ENCODE data around the gene NECTIN1.

NECTIN1 gene

DNA sequence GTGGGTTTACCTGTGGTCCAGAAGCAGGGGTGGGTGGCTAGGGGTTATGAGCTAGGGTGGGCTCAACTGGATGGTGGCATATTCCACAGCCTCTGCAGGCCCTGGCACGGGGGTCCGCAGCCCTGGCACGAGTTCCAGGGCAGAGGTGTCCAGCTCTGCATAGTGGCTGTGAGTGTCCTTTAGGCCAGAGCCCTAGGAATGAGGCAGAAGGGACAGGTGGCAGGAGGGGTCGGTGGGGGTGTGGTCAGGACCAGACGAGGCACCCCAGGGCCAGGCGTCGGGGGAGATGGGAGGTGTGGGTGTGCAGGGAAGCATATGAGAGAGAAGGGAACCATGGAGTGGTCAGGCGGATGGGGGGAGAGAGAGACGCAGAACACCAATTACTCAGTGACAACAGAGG is 99.9 kb downstream of the NECTIN1 start:
- no peak overlapping the region for H3K9ac ChIP-seq (ENCODE audit: low read length)
- no peak for DNase-seq (ENCODE audit: low read depth)
- H3K27me3 ChIP-seq (replicated peaks; ENCODE audit: control insufficient read depth, insufficient read depth, low read length): peaks cover 18% of the 10 kb centered on the region
- H3K36me3 ChIP-seq (ENCODE audit: control insufficient read depth, insufficient read depth, low read length, severe bottlenecking): no peaks in the 10 kb centered on the region
- H3K4me1 ChIP-seq (ENCODE audit: control insufficient read depth, insufficient read depth, low read length): peaks cover 15% of the 10 kb centered on the region
- no peak overlapping the region for H3K4me3 ChIP-seq (ENCODE audit: low read length)
- peaks cover 9% of the 10 kb centered on the region for H3K9me3 ChIP-seq (ENCODE audit: control insufficient read depth, low read length)

DNA sequence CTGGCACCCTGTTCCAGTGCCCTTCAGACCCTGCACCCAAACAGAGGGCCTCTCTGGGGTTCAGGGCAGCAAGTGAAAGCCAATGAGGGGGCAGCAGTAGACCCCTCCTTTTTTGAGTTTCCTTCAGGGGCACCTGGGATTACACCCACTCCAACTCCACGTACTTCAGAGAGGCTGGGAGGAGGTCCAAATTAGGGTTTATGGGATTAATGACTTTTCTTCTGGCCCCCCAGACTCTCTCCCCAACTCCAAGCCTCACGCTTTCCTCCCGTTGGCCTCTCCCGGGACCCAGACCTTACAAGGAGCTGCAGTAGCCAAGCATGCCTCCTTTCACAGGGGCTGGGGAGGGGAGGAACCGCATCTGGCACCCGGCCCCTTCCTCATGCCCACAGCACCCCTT is 101.7 kb downstream of the NECTIN1 start:
- no peak for DNase-seq (ENCODE audit: low read depth)
- peaks cover 18% of the 10 kb centered on the region for H3K27me3 ChIP-seq (replicated peaks; ENCODE audit: control insufficient read depth, insufficient read depth, low read length)
- H3K9me3 ChIP-seq (ENCODE audit: control insufficient read depth, low read length): no peaks in the 10 kb centered on the region

DNA sequence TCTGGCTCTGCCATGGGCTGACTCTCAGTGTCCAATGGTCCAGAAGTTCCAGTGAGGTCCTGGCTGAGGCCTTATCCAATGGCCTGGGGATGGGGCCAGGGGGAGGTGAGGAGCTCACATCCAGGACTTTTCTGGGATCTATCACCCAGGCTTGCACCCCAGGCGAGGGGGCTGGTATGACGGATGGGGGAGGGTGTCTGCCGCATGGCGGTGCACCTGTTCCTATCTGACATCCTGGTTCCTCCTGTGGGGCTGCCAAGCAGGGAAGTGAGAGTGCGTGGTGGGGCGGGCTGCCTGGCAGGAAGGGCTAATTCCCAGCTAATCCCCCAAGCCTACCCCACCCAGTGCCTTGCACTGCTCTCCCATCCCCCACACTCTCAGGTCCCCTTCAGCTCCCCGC is 102.1 kb downstream of the NECTIN1 start:
- H3K4me1 ChIP-seq (ENCODE audit: control insufficient read depth, insufficient read depth, low read length): peaks cover 15% of the 10 kb centered on the region
- H3K27me3 ChIP-seq (replicated peaks; ENCODE audit: control insufficient read depth, insufficient read depth, low read length): peaks cover 18% of the 10 kb centered on the region

More for the DNA sequence above, 101.7 kb downstream of the NECTIN1 start:
- Histone ChIP-seq H3K4me3 (ENCODE audit: low read length) (no peak overlapping the region), H3K9ac (ENCODE audit: low read length) (no peak overlapping the region), H3K4me1 (ENCODE audit: control insufficient read depth, insufficient read depth, low read length) (peaks cover 15% of the 10 kb centered on the region), H3K36me3 (ENCODE audit: control insufficient read depth, insufficient read depth, low read length, severe bottlenecking) (no peaks in the 10 kb centered on the region)

DNA sequence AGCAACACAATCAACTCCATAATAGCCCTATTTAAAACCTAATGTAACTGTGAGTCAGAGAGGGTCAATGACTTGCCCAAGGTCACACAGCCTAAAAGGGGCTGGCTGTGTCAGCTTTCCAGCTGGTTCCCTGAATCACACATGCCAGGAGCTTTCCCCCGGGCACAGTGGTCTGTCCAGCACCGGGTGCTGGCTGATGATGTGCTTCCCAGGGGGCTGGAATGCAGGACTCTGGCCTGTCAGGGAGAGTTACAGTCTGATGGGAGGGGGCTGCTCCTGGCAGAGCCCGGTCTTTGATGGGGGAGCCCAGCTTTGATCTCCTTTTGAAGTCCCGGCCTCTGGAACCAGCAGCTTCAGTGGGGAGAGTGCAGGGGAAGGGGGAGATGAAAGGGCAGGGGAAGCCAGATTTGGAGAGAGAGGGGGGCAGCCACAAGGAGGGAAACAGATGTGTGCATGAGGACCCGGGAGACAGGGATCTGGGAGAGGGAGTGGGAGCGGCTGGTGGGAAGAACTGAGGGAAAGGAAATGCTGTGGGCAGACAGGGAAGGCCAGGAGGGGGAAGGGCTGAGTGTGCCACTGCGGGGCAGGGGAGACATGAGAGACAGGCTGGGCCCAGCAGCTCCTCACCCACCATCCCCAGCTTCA is 102.7 kb downstream of the NECTIN1 start:
- Histone ChIP-seq H3K4me1 (ENCODE audit: control insufficient read depth, insufficient read depth, low read length) (peaks cover 15% of the 10 kb centered on the region), H3K4me3 (ENCODE audit: low read length) (no peak overlapping the region), H3K36me3 (ENCODE audit: control insufficient read depth, insufficient read depth, low read length, severe bottlenecking) (no peaks in the 10 kb centered on the region), H3K9me3 (ENCODE audit: control insufficient read depth, low read length) (no peaks in the 10 kb centered on the region), H3K9ac (ENCODE audit: low read length) (no peak overlapping the region), H3K27me3 (replicated peaks; ENCODE audit: control insufficient read depth, insufficient read depth, low read length) (peaks cover 18% of the 10 kb centered on the region)
- no peak for DNase-seq (ENCODE audit: low read depth)

More for the DNA sequence above, 102.1 kb downstream of the NECTIN1 start:
- H3K36me3 ChIP-seq (ENCODE audit: control insufficient read depth, insufficient read depth, low read length, severe bottlenecking): no peaks in the 10 kb centered on the region
- H3K9me3 ChIP-seq (ENCODE audit: control insufficient read depth, low read length): no peaks in the 10 kb centered on the region
- DNase-seq (ENCODE audit: low read depth): no peak
- no peak overlapping the region for H3K9ac ChIP-seq (ENCODE audit: low read length)
- no peak overlapping the region for H3K4me3 ChIP-seq (ENCODE audit: low read length)

DNA sequence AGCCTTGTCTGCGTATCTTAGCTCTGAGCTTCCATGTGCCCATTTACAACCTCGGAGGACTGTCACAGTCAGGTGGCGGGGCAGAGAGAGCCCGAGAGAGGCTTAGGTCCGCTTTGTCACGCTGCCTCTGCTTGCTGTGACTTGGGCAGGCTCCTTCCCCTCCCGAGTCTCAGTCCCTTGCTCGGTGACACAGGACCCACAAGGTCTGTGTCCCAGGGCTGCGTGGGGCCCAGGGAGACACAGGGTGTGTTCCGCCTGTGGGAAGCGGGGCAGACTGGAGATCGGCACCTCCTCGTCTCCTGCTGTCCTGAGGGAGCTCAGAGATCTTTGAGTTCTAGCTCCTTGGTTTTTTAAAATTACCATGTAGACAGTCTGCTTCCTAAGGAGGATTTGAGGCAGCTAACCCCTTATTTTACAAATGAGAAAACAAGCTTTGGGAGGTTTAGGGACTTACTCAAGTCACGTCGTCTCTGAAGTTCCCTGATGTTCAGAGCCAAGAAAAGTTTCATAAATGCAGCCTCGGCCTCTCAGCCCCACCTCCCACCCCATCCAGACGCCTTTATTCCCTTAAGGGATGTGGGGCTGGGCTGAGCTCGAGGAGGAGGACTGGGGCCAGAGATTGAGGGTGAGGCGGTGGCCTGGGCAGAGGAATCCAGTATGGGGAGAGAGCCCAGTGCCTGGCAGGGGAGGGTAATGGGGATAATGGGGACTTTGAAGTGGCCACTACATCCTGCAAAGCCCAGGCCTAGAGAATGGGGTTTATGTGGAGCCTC is 103.6 kb downstream of the NECTIN1 start:
- Histone ChIP-seq H3K4me3 (ENCODE audit: low read length) (peak overlapping the region; percentile 31), H3K9me3 (ENCODE audit: control insufficient read depth, low read length) (no peaks in the 10 kb centered on the region), H3K27me3 (replicated peaks; ENCODE audit: control insufficient read depth, insufficient read depth, low read length) (peaks cover 18% of the 10 kb centered on the region), H3K36me3 (ENCODE audit: control insufficient read depth, insufficient read depth, low read length, severe bottlenecking) (no peaks in the 10 kb centered on the region), H3K9ac (ENCODE audit: low read length) (peak overlapping the region; percentile 31), H3K4me1 (ENCODE audit: control insufficient read depth, insufficient read depth, low read length) (peaks cover 15% of the 10 kb centered on the region)
- DNase-seq (ENCODE audit: low read depth): no peak

DNA sequence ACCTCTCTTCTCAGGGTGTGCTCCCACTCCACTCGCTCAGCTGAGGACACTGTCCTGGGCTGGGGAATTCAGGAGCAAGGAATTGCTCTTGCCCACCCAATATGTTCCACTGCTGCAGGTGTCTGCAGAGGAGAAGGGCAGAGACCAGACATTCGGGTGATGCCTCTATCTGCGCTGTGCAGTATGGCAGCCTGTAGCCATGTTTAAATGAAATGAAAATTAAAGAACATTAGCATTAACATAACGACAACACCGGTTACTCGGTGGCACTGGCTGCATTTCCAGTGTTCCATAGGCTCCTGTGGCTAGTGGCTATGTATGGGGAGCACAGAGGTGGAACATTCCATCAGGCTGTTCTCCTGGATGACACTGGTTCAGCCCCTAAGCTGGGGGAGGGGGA is 104.4 kb downstream of the NECTIN1 start:
- no peaks in the 10 kb centered on the region for H3K36me3 ChIP-seq (ENCODE audit: control insufficient read depth, insufficient read depth, low read length, severe bottlenecking)
- peaks cover 15% of the 10 kb centered on the region for H3K4me1 ChIP-seq (ENCODE audit: control insufficient read depth, insufficient read depth, low read length)
- H3K27me3 ChIP-seq (replicated peaks; ENCODE audit: control insufficient read depth, insufficient read depth, low read length): peaks cover 15% of the 10 kb centered on the region
- H3K9ac ChIP-seq (ENCODE audit: low read length): no peak overlapping the region
- no peaks in the 10 kb centered on the region for H3K9me3 ChIP-seq (ENCODE audit: control insufficient read depth, low read length)
- no peak for DNase-seq (ENCODE audit: low read depth)
- H3K4me3 ChIP-seq (ENCODE audit: low read length): no peak overlapping the region

DNA sequence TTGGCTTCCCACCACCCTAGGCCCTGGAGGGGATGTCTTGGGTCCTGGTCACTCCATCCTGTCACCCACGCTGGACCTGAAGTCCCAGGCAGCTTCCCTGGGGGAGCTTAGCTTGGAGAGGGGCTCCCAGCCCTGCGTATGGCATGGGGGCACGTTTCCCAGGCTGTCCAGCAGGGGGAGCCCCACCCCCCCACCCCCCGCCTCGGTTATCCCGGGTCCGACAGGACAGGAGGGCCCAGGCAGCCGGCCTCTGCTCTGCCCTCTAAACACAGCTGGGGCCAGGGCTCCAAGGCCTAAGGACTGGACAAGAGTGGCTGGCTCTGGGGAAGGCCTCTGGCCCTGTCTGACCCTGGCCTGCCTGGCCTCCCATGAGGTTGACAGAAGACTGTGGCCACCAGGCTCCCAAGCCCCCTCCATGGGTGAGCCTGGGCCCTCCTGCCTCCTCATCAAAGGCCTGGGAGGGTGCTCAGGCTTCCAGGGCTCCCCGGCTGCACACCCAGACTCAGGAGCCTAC is 104.8 kb downstream of the NECTIN1 start:
- H3K9ac ChIP-seq (ENCODE audit: low read length): no peak overlapping the region
- peaks cover 15% of the 10 kb centered on the region for H3K27me3 ChIP-seq (replicated peaks; ENCODE audit: control insufficient read depth, insufficient read depth, low read length)
- peaks cover 15% of the 10 kb centered on the region for H3K4me1 ChIP-seq (ENCODE audit: control insufficient read depth, insufficient read depth, low read length)
- no peaks in the 10 kb centered on the region for H3K36me3 ChIP-seq (ENCODE audit: control insufficient read depth, insufficient read depth, low read length, severe bottlenecking)
- no peak overlapping the region for H3K4me3 ChIP-seq (ENCODE audit: low read length)
- no peaks in the 10 kb centered on the region for H3K9me3 ChIP-seq (ENCODE audit: control insufficient read depth, low read length)
- no peak for DNase-seq (ENCODE audit: low read depth)

DNA sequence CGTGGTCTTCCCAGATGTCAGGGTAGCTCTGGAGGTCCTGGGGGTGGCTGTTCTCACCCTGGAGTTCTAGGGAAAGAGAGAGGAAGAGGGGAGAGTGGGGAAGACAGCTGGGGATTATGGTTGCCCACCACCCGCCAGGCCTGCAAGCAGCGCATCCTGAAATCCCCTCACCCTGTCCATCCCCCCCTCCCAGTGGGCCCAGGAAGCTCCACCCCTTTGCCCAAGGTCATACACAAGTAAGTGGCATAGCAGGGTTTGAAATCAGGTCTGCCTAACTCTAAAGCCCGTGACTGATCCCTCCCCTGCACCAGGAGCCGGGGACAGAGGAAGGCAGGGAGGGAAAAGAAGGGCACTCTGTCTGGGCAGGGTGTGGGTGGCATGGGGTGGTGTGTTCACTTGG is 105.3 kb downstream of the NECTIN1 start:
- Histone ChIP-seq H3K4me3 (ENCODE audit: low read length) (no peak overlapping the region), H3K27me3 (replicated peaks; ENCODE audit: control insufficient read depth, insufficient read depth, low read length) (peaks cover 15% of the 10 kb centered on the region), H3K9me3 (ENCODE audit: control insufficient read depth, low read length) (no peaks in the 10 kb centered on the region), H3K9ac (ENCODE audit: low read length) (no peak overlapping the region), H3K4me1 (ENCODE audit: control insufficient read depth, insufficient read depth, low read length) (peaks cover 15% of the 10 kb centered on the region), H3K36me3 (ENCODE audit: control insufficient read depth, insufficient read depth, low read length, severe bottlenecking) (no peaks in the 10 kb centered on the region)
- no peak for DNase-seq (ENCODE audit: low read depth)

DNA sequence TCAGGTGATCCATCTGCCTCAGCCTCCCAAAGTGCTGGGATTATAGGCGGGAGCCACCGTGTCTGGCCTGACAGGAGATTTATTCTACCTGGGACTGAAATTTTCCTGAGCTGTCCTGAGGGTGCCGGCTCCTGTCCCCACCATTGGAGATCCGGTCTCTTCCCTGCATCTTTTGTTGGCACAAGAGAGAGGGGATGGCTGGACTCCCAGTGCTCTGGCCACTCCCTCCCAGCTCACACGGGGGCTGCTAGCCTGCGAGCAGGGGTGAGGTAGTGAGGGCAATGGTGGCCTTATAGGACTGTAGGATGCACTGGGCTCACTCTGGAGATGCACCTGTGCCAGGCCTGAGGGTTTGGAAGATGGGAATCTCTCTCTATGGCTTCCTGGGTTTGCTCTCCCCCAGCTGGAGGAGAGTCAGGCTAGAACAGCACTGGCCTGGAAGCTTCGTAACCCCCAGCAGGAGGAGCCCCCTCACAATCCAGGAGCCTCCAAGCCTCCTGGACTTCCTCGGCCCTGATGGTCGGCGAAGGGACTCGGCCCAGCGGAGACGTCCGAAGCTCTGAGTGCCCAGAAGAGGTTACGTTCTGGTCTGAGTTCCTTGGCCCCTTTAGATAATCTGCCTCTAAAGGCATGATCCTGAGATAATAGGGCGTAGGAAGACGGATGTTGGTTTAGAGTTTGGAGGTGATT is 106.4 kb downstream of the NECTIN1 start:
- H3K4me1 ChIP-seq (ENCODE audit: control insufficient read depth, insufficient read depth, low read length): peaks cover 15% of the 10 kb centered on the region
- no peaks in the 10 kb centered on the region for H3K9me3 ChIP-seq (ENCODE audit: control insufficient read depth, low read length)
- no peaks in the 10 kb centered on the region for H3K36me3 ChIP-seq (ENCODE audit: control insufficient read depth, insufficient read depth, low read length, severe bottlenecking)
- H3K9ac ChIP-seq (ENCODE audit: low read length): no peak overlapping the region
- no peak overlapping the region for H3K4me3 ChIP-seq (ENCODE audit: low read length)
- DNase-seq (ENCODE audit: low read depth): no peak
- peaks cover 6% of the 10 kb centered on the region for H3K27me3 ChIP-seq (replicated peaks; ENCODE audit: control insufficient read depth, insufficient read depth, low read length)

DNA sequence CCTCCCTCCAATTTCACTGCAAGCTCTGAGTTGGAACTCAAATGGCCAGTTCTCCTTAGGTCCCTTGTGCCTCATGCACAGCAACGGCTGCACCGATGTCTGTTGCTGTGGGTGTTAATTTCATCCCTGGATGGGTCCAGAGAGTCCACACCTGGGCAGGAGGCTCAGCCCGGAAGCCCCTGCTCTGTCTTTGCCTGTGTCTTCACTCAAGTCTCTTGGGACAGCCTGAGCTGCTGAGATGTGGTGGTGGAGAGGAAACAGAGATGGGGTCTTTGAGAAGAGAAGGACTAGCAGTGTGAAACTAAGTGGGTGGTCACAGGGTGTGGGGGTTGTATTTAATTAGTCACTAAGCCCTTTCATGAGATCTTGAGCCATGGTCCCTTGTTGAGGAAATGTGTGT is 109.3 kb downstream of the NECTIN1 start:
- H3K36me3 ChIP-seq (ENCODE audit: control insufficient read depth, insufficient read depth, low read length, severe bottlenecking): no peaks in the 10 kb centered on the region
- DNase-seq (ENCODE audit: low read depth): no peak
- H3K27me3 ChIP-seq (replicated peaks; ENCODE audit: control insufficient read depth, insufficient read depth, low read length): no peaks in the 10 kb centered on the region

DNA sequence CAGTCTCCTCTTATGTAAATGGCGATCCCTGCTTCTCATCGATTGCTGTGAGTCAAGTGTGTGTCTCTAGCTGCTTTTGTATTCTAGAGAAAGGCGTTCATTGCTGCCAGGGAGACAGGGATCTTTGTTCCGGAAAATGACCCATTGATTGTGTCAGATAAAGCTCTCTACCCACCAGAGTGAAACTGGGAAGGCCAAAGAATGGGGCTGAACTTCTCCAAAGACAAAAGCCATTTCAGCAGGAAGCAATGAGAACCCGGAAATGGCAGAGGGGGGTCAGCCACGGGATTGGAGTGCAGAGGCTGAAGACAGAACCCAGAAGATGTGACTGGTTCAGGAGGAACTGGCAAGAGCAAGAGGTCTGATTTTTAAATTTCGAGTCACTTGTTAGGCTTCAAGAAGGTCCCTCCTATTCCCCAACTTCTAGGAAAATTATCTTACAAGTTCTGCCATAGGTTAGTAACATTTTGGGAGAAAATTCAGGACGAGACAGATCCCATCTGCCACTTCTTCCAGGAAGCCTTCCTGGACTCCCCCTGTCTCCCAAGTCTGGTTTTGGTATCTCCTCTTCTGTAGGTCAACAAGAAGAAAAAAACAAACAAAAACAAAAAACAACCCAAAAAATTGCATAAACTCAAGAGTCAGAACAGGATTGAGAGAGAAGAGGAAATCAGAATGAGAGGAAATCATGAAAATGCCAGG is 110.6 kb downstream of the NECTIN1 start:
- Histone ChIP-seq H3K4me1 (ENCODE audit: control insufficient read depth, insufficient read depth, low read length) (peaks cover 5% of the 10 kb centered on the region), H3K9me3 (ENCODE audit: control insufficient read depth, low read length) (no peaks in the 10 kb centered on the region), H3K27me3 (replicated peaks; ENCODE audit: control insufficient read depth, insufficient read depth, low read length) (no peaks in the 10 kb centered on the region), H3K36me3 (ENCODE audit: control insufficient read depth, insufficient read depth, low read length, severe bottlenecking) (no peaks in the 10 kb centered on the region), H3K4me3 (ENCODE audit: low read length) (no peak overlapping the region), H3K9ac (ENCODE audit: low read length) (no peak overlapping the region)
- DNase-seq (ENCODE audit: low read depth): no peak

More for the DNA sequence above, 109.3 kb downstream of the NECTIN1 start:
- Histone ChIP-seq H3K9ac (ENCODE audit: low read length) (no peak overlapping the region), H3K4me3 (ENCODE audit: low read length) (no peak overlapping the region), H3K9me3 (ENCODE audit: control insufficient read depth, low read length) (no peaks in the 10 kb centered on the region), H3K4me1 (ENCODE audit: control insufficient read depth, insufficient read depth, low read length) (peaks cover 5% of the 10 kb centered on the region)

All from adipocyte (in vitro differentiated cells).